GM23338 (cell line): ENCODE measurements around the gene GRAPL.
"Not testable (repeated sequence)": the region's sequence is repeated elsewhere in the genome, so short reads cannot be mapped to it uniquely, and the experiment has no call there.

Experiments used
- CREB1 ChIP-seq: fragments of 250-450 bp; sonication (Bioruptor Pico); IDR thresholded peaks from 2 replicates; pipeline ENCODE4 v1.5.0; 2020; ENCODE audit warnings: low read depth, mild to moderate bottlenecking, moderate library complexity
- EZH2 ChIP-seq: fragments of 200-600 bp; sonication (generic); IDR thresholded peaks from one replicate; pipeline ENCODE4 v1.8.0; 2017; ENCODE audit warnings: antibody characterized with exemption, mild to moderate bottlenecking, low read depth; ENCODE audit not compliant: unreplicated experiment
- EZH2phosphoT487 ChIP-seq: fragments of 200-600 bp; sonication (generic); IDR thresholded peaks from one replicate; pipeline ENCODE4 v1.8.1; 2018; ENCODE audit warnings: antibody characterized with exemption; ENCODE audit not compliant: unreplicated experiment
- JUNB ChIP-seq: IDR thresholded peaks from one replicate; pipeline ENCODE4 v1.6.1; 2016; ENCODE audit warnings: antibody characterized with exemption; ENCODE audit not compliant: unreplicated experiment
- POLR2AphosphoS5 ChIP-seq: IDR thresholded peaks from 2 replicates; pipeline ENCODE4 v1.6.1; 2016; ENCODE audit warnings: antibody characterized with exemption, low read depth
- STAT1 ChIP-seq: IDR thresholded peaks from one replicate; pipeline ENCODE4 v1.6.1; 2016; ENCODE audit warnings: antibody characterized with exemption; ENCODE audit not compliant: unreplicated experiment
- ZNF114 ChIP-seq: fragments of 250-450 bp; sonication (Bioruptor Pico); IDR thresholded peaks from 2 replicates; pipeline ENCODE4 v1.5.0; 2020; ENCODE audit warnings: mild to moderate bottlenecking, moderate library complexity
- TF ChIP-seq, protein P1 (sequence below), 2 experiments: fragments of 200-600 bp in 1 of 2; sonication (generic) in 1 of 2; conservative IDR thresholded peaks; 2 replicates each; pipeline versions ENCODE4 v1.5.1 to v1.6.1; 2016 to 2017; ENCODE audit warnings: antibody characterized with exemption in 2 of 2, low read depth in 2 of 2, mild to moderate bottlenecking in 2 of 2, moderate library complexity in 1 of 2
- TF ChIP-seq, protein P2 (sequence below): IDR thresholded peaks from one replicate; pipeline ENCODE4 v1.6.1; 2018; ENCODE audit warnings: antibody characterized with exemption; ENCODE audit not compliant: unreplicated experiment
- TF ChIP-seq, protein P3 (sequence below): IDR thresholded peaks from 2 replicates; pipeline ENCODE4 v1.6.1; 2016; ENCODE audit warnings: antibody characterized with exemption

DNA sequence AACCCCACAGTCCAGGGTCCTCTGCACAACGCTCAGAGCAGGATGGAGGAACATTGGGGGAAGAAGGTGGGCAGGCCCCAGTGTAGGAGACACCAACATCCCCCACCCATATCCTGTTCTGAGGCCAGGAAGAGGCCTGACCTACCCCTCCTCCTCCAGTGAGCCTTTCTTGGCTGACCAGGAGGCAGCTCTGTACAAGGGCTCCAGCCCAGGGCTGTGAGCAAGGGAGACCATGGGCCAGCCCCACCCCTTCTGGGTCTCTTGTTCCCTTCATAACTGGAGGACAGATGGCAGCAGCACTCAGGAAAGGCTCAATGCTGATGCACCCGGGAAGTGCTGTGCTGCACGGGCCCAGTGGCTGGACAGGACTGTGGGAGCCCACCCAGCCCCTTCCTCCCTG is 47.0 kb downstream of the GRAPL start:
- TF ChIP-seq, protein P1, sequence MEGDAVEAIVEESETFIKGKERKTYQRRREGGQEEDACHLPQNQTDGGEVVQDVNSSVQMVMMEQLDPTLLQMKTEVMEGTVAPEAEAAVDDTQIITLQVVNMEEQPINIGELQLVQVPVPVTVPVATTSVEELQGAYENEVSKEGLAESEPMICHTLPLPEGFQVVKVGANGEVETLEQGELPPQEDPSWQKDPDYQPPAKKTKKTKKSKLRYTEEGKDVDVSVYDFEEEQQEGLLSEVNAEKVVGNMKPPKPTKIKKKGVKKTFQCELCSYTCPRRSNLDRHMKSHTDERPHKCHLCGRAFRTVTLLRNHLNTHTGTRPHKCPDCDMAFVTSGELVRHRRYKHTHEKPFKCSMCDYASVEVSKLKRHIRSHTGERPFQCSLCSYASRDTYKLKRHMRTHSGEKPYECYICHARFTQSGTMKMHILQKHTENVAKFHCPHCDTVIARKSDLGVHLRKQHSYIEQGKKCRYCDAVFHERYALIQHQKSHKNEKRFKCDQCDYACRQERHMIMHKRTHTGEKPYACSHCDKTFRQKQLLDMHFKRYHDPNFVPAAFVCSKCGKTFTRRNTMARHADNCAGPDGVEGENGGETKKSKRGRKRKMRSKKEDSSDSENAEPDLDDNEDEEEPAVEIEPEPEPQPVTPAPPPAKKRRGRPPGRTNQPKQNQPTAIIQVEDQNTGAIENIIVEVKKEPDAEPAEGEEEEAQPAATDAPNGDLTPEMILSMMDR (conservative IDR thresholded peaks at IDR 0.05; ENCODE audit: low read depth in 2 of 2): not testable (repeated sequence)
- not testable (repeated sequence) for TF ChIP-seq EZH2; CREB1 (CRISPR knock-in tag); EZH2phosphoT487; POLR2AphosphoS5; STAT1; JUNB; ZNF114 (CRISPR knock-in tag)
- TF ChIP-seq, protein P2, sequence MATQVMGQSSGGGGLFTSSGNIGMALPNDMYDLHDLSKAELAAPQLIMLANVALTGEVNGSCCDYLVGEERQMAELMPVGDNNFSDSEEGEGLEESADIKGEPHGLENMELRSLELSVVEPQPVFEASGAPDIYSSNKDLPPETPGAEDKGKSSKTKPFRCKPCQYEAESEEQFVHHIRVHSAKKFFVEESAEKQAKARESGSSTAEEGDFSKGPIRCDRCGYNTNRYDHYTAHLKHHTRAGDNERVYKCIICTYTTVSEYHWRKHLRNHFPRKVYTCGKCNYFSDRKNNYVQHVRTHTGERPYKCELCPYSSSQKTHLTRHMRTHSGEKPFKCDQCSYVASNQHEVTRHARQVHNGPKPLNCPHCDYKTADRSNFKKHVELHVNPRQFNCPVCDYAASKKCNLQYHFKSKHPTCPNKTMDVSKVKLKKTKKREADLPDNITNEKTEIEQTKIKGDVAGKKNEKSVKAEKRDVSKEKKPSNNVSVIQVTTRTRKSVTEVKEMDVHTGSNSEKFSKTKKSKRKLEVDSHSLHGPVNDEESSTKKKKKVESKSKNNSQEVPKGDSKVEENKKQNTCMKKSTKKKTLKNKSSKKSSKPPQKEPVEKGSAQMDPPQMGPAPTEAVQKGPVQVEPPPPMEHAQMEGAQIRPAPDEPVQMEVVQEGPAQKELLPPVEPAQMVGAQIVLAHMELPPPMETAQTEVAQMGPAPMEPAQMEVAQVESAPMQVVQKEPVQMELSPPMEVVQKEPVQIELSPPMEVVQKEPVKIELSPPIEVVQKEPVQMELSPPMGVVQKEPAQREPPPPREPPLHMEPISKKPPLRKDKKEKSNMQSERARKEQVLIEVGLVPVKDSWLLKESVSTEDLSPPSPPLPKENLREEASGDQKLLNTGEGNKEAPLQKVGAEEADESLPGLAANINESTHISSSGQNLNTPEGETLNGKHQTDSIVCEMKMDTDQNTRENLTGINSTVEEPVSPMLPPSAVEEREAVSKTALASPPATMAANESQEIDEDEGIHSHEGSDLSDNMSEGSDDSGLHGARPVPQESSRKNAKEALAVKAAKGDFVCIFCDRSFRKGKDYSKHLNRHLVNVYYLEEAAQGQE: not testable (repeated sequence)
- TF ChIP-seq, protein P3, sequence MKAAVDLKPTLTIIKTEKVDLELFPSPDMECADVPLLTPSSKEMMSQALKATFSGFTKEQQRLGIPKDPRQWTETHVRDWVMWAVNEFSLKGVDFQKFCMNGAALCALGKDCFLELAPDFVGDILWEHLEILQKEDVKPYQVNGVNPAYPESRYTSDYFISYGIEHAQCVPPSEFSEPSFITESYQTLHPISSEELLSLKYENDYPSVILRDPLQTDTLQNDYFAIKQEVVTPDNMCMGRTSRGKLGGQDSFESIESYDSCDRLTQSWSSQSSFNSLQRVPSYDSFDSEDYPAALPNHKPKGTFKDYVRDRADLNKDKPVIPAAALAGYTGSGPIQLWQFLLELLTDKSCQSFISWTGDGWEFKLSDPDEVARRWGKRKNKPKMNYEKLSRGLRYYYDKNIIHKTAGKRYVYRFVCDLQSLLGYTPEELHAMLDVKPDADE: not testable (repeated sequence)
